ENCODE results near the gene TMCO1. TPM values are rescaled to one million over a fixed set of nuclear protein-coding genes. Genes with fewer than 3 reads are reported as not detected.
A peak's percentile ranks its signal among the peaks of the same experiment; 100 is the strongest.

The TMCO1 gene
- total and polyA plus RNA-seq, 2 of the 13 experiments (the other 11 are each of a cell fraction or from before 2014, with no cell fraction given) = 106 to 119 TPM

- TF ChIP-seq CEBPZ (IDR thresholded peaks at IDR 0.05; ENCODE audit: low read length) = no peak
- TF ChIP-seq DNMT3B (CRISPR knock-in tag; conservative IDR thresholded peaks at IDR 0.05) = no peak
- no peak for TF ChIP-seq KAT2B (IDR thresholded peaks at IDR 0.05; ENCODE audit: borderline replicate concordance, low read depth, low read length)
- no peak for TF ChIP-seq ZNF746 (CRISPR knock-in tag; IDR thresholded peaks at IDR 0.05)
- TF ChIP-seq JUNB (CRISPR knock-in tag; IDR thresholded peaks at IDR 0.05; ENCODE audit: borderline replicate concordance) = 0 out of 2 replicates have a peak, but pooled peaks have one; percentile 26
- peak; percentile 53; the same call in 1 of the 2 replicates for TF ChIP-seq BATF2 (CRISPR knock-in tag; IDR thresholded peaks at IDR 0.05)
- TF ChIP-seq HHEX (CRISPR knock-in tag; IDR thresholded peaks at IDR 0.05) = no peak
- no peak for TF ChIP-seq NCOA5 (CRISPR knock-in tag; IDR thresholded peaks at IDR 0.05)
- no peak for TF ChIP-seq FOXK1 (CRISPR knock-in tag; IDR thresholded peaks at IDR 0.05; ENCODE audit: borderline replicate concordance, low read depth)
- TF ChIP-seq SOX6 (IDR thresholded peaks at IDR 0.05) = no peak
- TF ChIP-seq SOX6 (CRISPR knock-in tag; IDR thresholded peaks at IDR 0.05) = peak; percentile 20; the same call in 1 of the 2 replicates
- no peak; the same call in 1 of the 2 replicates for TF ChIP-seq BCL6 (CRISPR knock-in tag; IDR thresholded peaks at IDR 0.05)
- TF ChIP-seq ZNF660 (CRISPR knock-in tag; IDR thresholded peaks at IDR 0.05; ENCODE audit: borderline replicate concordance, low read depth) = no peak
- TF ChIP-seq IRF1 (CRISPR knock-in tag; IDR thresholded peaks at IDR 0.05; ENCODE audit: low read depth) = no peak
- 0 out of 2 replicates have a peak, but pooled peaks have one; percentile 68 for TF ChIP-seq ZNF703 (CRISPR knock-in tag; IDR thresholded peaks at IDR 0.05; ENCODE audit: borderline replicate concordance)
- no peak for TF ChIP-seq ZNF432 (CRISPR knock-in tag; IDR thresholded peaks at IDR 0.05; ENCODE audit: borderline replicate concordance)
- TF ChIP-seq STAG1 (CRISPR knock-in tag; IDR thresholded peaks at IDR 0.05) = peak; percentile 44; the same call in 1 of the 2 replicates
- TF ChIP-seq KLF16 (CRISPR knock-in tag; IDR thresholded peaks at IDR 0.05) = peak in 1 of 2 experiments; percentile 72; a peak in 1 of 4 replicates
- TF ChIP-seq FOSL2 (CRISPR knock-in tag; IDR thresholded peaks at IDR 0.05) = peak; percentile 17; the same call in 1 of the 2 replicates
- TF ChIP-seq ZNF501 (CRISPR knock-in tag; IDR thresholded peaks at IDR 0.05) = peak; percentile 86
- TF ChIP-seq NFATC3 (CRISPR knock-in tag; IDR thresholded peaks at IDR 0.05) = 0 out of 2 replicates have a peak, but pooled peaks have one; percentile 71
- TF ChIP-seq ESRRA (CRISPR knock-in tag; IDR thresholded peaks at IDR 0.05; ENCODE audit: low read depth) = 0 out of 2 replicates have a peak, but pooled peaks have one; percentile 27
- TF ChIP-seq NCOA1 (CRISPR knock-in tag; IDR thresholded peaks at IDR 0.05) = 0 out of 2 replicates have a peak, but pooled peaks have one; percentile 44
- no peak for TF ChIP-seq PAWR (CRISPR knock-in tag; IDR thresholded peaks at IDR 0.05; ENCODE audit: borderline replicate concordance)
- TF ChIP-seq MLX (CRISPR knock-in tag; IDR thresholded peaks at IDR 0.05) = no peak
Measured at GRCh38 chr1:165697881-165698760, 70.5 kb downstream of the TMCO1 start, which contains the start of gene ALDH9A1 (continued).

Measured in HepG2 (cell line).